H9 (cell line): ENCODE measurements around the gene DDX39A. TPM values are rescaled to one million over a fixed set of nuclear protein-coding genes. Genes with fewer than 3 reads are reported as not detected.

Source experiments
- DNase-seq: peaks from one replicate; pipeline ENCODE4 v3.0.0-alpha.2; 2017
- H2AFZ ChIP-seq: one replicate; pipeline ENCODE4 v1.6.1; 2013; ENCODE audit warnings: mild to moderate bottlenecking, low read length, control low read depth, moderate library complexity
- H2AK5ac ChIP-seq: 2 replicates; pipeline ENCODE4 v1.6.1; 2013; ENCODE audit warnings: low read length, control low read depth, mixed read lengths; ENCODE audit not compliant: insufficient read length
- H2BK120ac ChIP-seq: one replicate; pipeline ENCODE4 v1.6.1; 2013; ENCODE audit warnings: low read depth, mild to moderate bottlenecking, low read length, control low read depth, inconsistent platforms; ENCODE audit not compliant: poor library complexity, severe bottlenecking
- H2BK12ac ChIP-seq: 2 replicates; pipeline ENCODE4 v1.6.1; 2013; ENCODE audit warnings: low read length, control low read depth, mixed read lengths, low read depth; ENCODE audit not compliant: insufficient read length
- H2BK15ac ChIP-seq: 2 replicates; pipeline ENCODE4 v1.6.1; 2013; ENCODE audit warnings: low read depth, low read length, control low read depth
- H2BK20ac ChIP-seq: one replicate; pipeline ENCODE4 v1.6.1; 2013; ENCODE audit warnings: low read depth, mild to moderate bottlenecking, low read length, control low read depth, inconsistent platforms; ENCODE audit not compliant: poor library complexity, severe bottlenecking
- H2BK5ac ChIP-seq: 2 replicates; pipeline ENCODE4 v1.6.1; 2013; ENCODE audit warnings: low read length, control low read depth, mixed read lengths; ENCODE audit not compliant: insufficient read length
- H3K14ac ChIP-seq: 2 replicates; pipeline ENCODE4 v1.6.1; 2013; ENCODE audit warnings: low read length, control low read depth; ENCODE audit not compliant: insufficient read depth
- H3K18ac ChIP-seq: 2 replicates; pipeline ENCODE4 v1.6.1; 2013; ENCODE audit warnings: low read depth, mild to moderate bottlenecking, mixed read lengths, low read length, control low read depth; ENCODE audit not compliant: insufficient read length
- H3K23ac ChIP-seq: 2 replicates; pipeline ENCODE4 v1.6.1; 2013; ENCODE audit warnings: low read length, control low read depth, mixed read lengths, low read depth; ENCODE audit not compliant: insufficient read length
- H3K23me2 ChIP-seq: 2 replicates; pipeline ENCODE4 v1.6.1; 2013; ENCODE audit warnings: low read depth, mild to moderate bottlenecking, mixed read lengths, low read length, control low read depth; ENCODE audit not compliant: insufficient read length, poor library complexity, severe bottlenecking
- H3K27ac ChIP-seq: 2 replicates; pipeline ENCODE4 v1.5.1; 2013; ENCODE audit warnings: low read length, control low read depth, mixed read lengths, low read depth; ENCODE audit not compliant: insufficient read length
- H3K27me3 ChIP-seq: 2 replicates; pipeline ENCODE4 v1.6.1; 2013; ENCODE audit warnings: low read length, control low read depth, inconsistent platforms; ENCODE audit not compliant: insufficient read depth
- H3K4ac ChIP-seq: 2 replicates; pipeline ENCODE4 v1.6.1; 2013; ENCODE audit warnings: low read depth, mild to moderate bottlenecking, control low read depth, inconsistent platforms, low read length, moderate library complexity
- H3K4me1 ChIP-seq: 2 replicates; pipeline ENCODE4 v1.6.1; 2013; ENCODE audit warnings: low read length, control low read depth, inconsistent platforms; ENCODE audit not compliant: insufficient read depth
- H3K4me2 ChIP-seq: 2 replicates; pipeline ENCODE4 v1.6.1; 2013; ENCODE audit warnings: low read length, control low read depth, mixed read lengths; ENCODE audit not compliant: insufficient read length, insufficient read depth
- H3K56ac ChIP-seq: 2 replicates; pipeline ENCODE4 v1.6.1; 2013; ENCODE audit warnings: low read depth, mild to moderate bottlenecking, mixed read lengths, low read length, control low read depth; ENCODE audit not compliant: insufficient read length
- H3K79me1 ChIP-seq: 2 replicates; pipeline ENCODE4 v1.6.1; 2013; ENCODE audit warnings: low read depth, mild to moderate bottlenecking, moderate library complexity, low read length, control low read depth, inconsistent platforms; ENCODE audit not compliant: insufficient read depth, poor library complexity, severe bottlenecking
- H3K79me2 ChIP-seq: 2 replicates; pipeline ENCODE4 v1.6.1; 2013; ENCODE audit warnings: low read length, control low read depth, inconsistent platforms; ENCODE audit not compliant: insufficient read depth
- H3K9ac ChIP-seq: 2 replicates; pipeline ENCODE4 v1.6.1; 2013; ENCODE audit warnings: low read length, control low read depth, mixed read lengths; ENCODE audit not compliant: insufficient read length; ENCODE audit errors: extremely low read depth
- H3K9me3 ChIP-seq: one replicate; pipeline ENCODE4 v1.6.1; 2013; ENCODE audit warnings: low read depth, low read length, inconsistent platforms; ENCODE audit not compliant: control insufficient read depth
- H3T11ph ChIP-seq: one replicate; pipeline ENCODE4 v1.6.1; 2013; ENCODE audit warnings: mild to moderate bottlenecking, low read length, control low read depth, inconsistent platforms
- H4K20me1 ChIP-seq: one replicate; pipeline ENCODE4 v1.6.1; 2013; ENCODE audit not compliant: control insufficient read depth, insufficient read length, insufficient read depth
- H4K5ac ChIP-seq: 2 replicates; pipeline ENCODE4 v1.6.1; 2013; ENCODE audit warnings: low read depth, mild to moderate bottlenecking, mixed read lengths, low read length, control low read depth; ENCODE audit not compliant: insufficient read length
- H4K8ac ChIP-seq: replicated peaks from 2 replicates; pipeline ENCODE4 v1.6.1; 2013; ENCODE audit warnings: low read length, control low read depth, mixed read lengths, low read depth; ENCODE audit not compliant: insufficient read length
- H4K91ac ChIP-seq: 2 replicates; pipeline ENCODE4 v1.6.1; 2013; ENCODE audit warnings: low read depth, mild to moderate bottlenecking, moderate library complexity, mixed read lengths, low read length, control low read depth; ENCODE audit not compliant: insufficient read length
- H3K27ac Mint-ChIP-seq, 3 experiments: 2 replicates in 2 of 3; 3 replicates in 1 of 3; pipeline ENCODE4 v1.8.0; 2020 to 2021; ENCODE audit warnings: mixed read lengths in 3 of 3, mild to moderate bottlenecking in 1 of 3, moderate library complexity in 1 of 3
- H3K27me3 Mint-ChIP-seq: 2 replicates; pipeline ENCODE4 v1.8.0; 2021; ENCODE audit warnings: low read depth, mild to moderate bottlenecking, moderate library complexity, mixed read lengths
- H3K36me3 Mint-ChIP-seq, 3 experiments: 2 replicates in 2 of 3; 3 replicates in 1 of 3; pipeline ENCODE4 v1.8.0; 2020 to 2021; ENCODE audit warnings: low read depth in 3 of 3, mixed read lengths in 3 of 3; ENCODE audit not compliant: insufficient read depth in 1 of 3
- H3K4me1 Mint-ChIP-seq, 2 experiments: 2 replicates each; pipeline ENCODE4 v1.8.0; 2020; ENCODE audit warnings: mixed read lengths in 2 of 2
- H3K4me3 Mint-ChIP-seq, 2 experiments: 2 replicates in 1 of 2; 3 replicates in 1 of 2; pipeline ENCODE4 v1.8.0; 2020 to 2021; ENCODE audit warnings: mild to moderate bottlenecking in 2 of 2, mixed read lengths in 2 of 2, moderate library complexity in 1 of 2
- H3K9me3 Mint-ChIP-seq, 2 experiments: 2 replicates in 1 of 2; 3 replicates in 1 of 2; pipeline ENCODE4 v1.8.0; 2020; ENCODE audit warnings: mild to moderate bottlenecking in 2 of 2, mixed read lengths in 2 of 2, moderate library complexity in 1 of 2
- CTCF ChIP-seq: fragments of 200-600 bp; sonication (generic); conservative IDR thresholded peaks from 3 replicates; pipeline ENCODE4 v1.8.0; 2021; ENCODE audit warnings: antibody characterized with exemption, mild to moderate bottlenecking
- WGBS: extraction: QIAGEN DNeasy Blood & Tissue Kit; methylation state at CpG from one replicate; pipeline ENCODE4 v1.1.7; 2013; ENCODE audit warnings: missing lambda C conversion rate, low lambda C conversion rate, mixed read lengths; ENCODE audit not compliant: insufficient read length; ENCODE audit errors: extremely low coverage; 5-methylcytosine and 5-hydroxymethylcytosine counted together
- total RNA-seq: library from RNA; stranded (reverse); gene quantifications from 2 replicates; pipeline ENCODE4 v1.2.1, GENCODE V29; 2021

The DDX39A gene
- total RNA-seq, 1 experiment from 2014 or later = 137 TPM

GRCh38 chr19:14378890-14379289 lies 40.3 kb downstream of the DDX39A start:
- Mint-ChIP-seq H3K4me1 (peaks cover 10 to 32% of the 10 kb centered on the region in 2 experiments), H3K27me3 (no peaks in the 10 kb centered on the region), H3K27ac (no peak overlapping the region), H3K36me3 (no peaks in the 10 kb centered on the region), H3K4me3 (no peak overlapping the region), H3K9me3 (no peaks in the 10 kb centered on the region)
- H3K27ac ChIP-seq = no peak overlapping the region
- no peak overlapping the region for H2BK15ac ChIP-seq
- H3K9ac ChIP-seq = no peak overlapping the region
- H3K14ac ChIP-seq = no peak overlapping the region
- H2BK12ac ChIP-seq = no peak overlapping the region
- no peak overlapping the region for H2BK20ac ChIP-seq
- no peak overlapping the region for H3K4me2 ChIP-seq
- no peak overlapping the region for H3K18ac ChIP-seq
- H2BK5ac ChIP-seq = no peak overlapping the region
- H4K91ac ChIP-seq = no peak overlapping the region
- H4K20me1 ChIP-seq = no peaks in the 10 kb centered on the region
- no peak for DNase-seq
- H3K79me1 ChIP-seq = no peaks in the 10 kb centered on the region
- no peaks in the 10 kb centered on the region for H3K79me2 ChIP-seq
- no peak overlapping the region for H4K8ac ChIP-seq
- H3T11ph ChIP-seq = no peak overlapping the region
- no peaks in the 10 kb centered on the region for H3K27me3 ChIP-seq
- whole genome bisulfite sequencing = no CpG with 5 or more reads among the region's 4 CpGs
- H3K56ac ChIP-seq = no peak overlapping the region
- no peak overlapping the region for H2AK5ac ChIP-seq
- no peak overlapping the region for H3K4ac ChIP-seq
- no peak for TF ChIP-seq CTCF
- no peak overlapping the region for H4K5ac ChIP-seq
- H3K4me1 ChIP-seq = peaks cover 2% of the 10 kb centered on the region; the same call in 1 of the 2 replicates
- H3K23ac ChIP-seq = no peak overlapping the region
- H2BK120ac ChIP-seq = no peak overlapping the region
- H3K23me2 ChIP-seq = no peaks in the 10 kb centered on the region
- H3K9me3 ChIP-seq = no peaks in the 10 kb centered on the region
- no peak overlapping the region for H2AFZ ChIP-seq
